Measurements from ENCODE around the gene HOXC4.
A peak's percentile ranks its signal among the peaks of the same experiment; 100 is the strongest.
"Not testable (repeated sequence)": the region's sequence is repeated elsewhere in the genome, so short reads cannot be mapped to it uniquely, and the experiment has no call there.

The HOXC4 gene

GRCh38 chr12:54081581-54082396, 28.2 kb downstream of the HOXC4 start:
- H3K9ac ChIP-seq; H3K4me2 ChIP-seq (ENCODE audit: low read length); H2AFZ ChIP-seq; H3K9me3 ChIP-seq (ENCODE audit: control insufficient read depth, low read length); H3K36me3 ChIP-seq (ENCODE audit: control insufficient read depth, insufficient read depth, low read length); H3K27ac ChIP-seq; H3K4me3 ChIP-seq (ENCODE audit: low read depth, low read length); H3K4me1 ChIP-seq; H3K79me2 ChIP-seq; H3K27me3 ChIP-seq (ENCODE audit: control insufficient read depth, insufficient read depth, low read length): not testable (repeated sequence)

GRCh38 chr12:54082397-54082892, 28.8 kb downstream of the HOXC4 start:
- TF ChIP-seq, protein P1, sequence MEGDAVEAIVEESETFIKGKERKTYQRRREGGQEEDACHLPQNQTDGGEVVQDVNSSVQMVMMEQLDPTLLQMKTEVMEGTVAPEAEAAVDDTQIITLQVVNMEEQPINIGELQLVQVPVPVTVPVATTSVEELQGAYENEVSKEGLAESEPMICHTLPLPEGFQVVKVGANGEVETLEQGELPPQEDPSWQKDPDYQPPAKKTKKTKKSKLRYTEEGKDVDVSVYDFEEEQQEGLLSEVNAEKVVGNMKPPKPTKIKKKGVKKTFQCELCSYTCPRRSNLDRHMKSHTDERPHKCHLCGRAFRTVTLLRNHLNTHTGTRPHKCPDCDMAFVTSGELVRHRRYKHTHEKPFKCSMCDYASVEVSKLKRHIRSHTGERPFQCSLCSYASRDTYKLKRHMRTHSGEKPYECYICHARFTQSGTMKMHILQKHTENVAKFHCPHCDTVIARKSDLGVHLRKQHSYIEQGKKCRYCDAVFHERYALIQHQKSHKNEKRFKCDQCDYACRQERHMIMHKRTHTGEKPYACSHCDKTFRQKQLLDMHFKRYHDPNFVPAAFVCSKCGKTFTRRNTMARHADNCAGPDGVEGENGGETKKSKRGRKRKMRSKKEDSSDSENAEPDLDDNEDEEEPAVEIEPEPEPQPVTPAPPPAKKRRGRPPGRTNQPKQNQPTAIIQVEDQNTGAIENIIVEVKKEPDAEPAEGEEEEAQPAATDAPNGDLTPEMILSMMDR (IDR thresholded peaks at IDR 0.05): no peak
- Histone ChIP-seq H3K27me3 (ENCODE audit: control insufficient read depth, insufficient read depth, low read length) (no peaks in the 10 kb centered on the region), H3K79me2 (no peaks in the 10 kb centered on the region), H3K9ac (no peak overlapping the region), H3K27ac (no peak overlapping the region), H3K4me2 (ENCODE audit: low read length) (no peak overlapping the region), H2AFZ (no peak overlapping the region), H3K36me3 (ENCODE audit: control insufficient read depth, insufficient read depth, low read length) (no peaks in the 10 kb centered on the region), H3K9me3 (ENCODE audit: control insufficient read depth, low read length) (no peaks in the 10 kb centered on the region), H3K4me3 (ENCODE audit: low read depth, low read length) (no peak overlapping the region), H3K4me1 (no peaks in the 10 kb centered on the region)

DNA sequence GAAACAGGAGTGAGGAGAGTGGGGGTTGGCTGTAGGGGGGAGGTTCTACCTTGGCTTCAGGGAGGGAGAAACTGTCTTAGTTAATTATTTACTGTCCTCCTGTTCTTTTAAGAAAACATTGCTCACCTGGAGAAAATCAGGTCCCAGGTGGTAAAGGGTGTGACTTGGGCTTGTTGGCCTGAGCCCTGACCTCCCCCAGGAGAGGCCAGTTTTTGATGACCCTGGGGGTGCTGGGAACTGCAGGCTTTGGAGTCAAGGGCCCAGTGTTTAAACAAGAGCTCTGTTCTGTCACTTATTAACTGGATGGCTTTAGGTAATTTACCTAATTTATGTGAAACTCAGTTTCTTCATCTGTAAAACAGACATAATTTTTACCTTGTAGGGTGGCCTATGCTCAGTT, 34.4 kb downstream of the HOXC4 start:
- H3K9me3 ChIP-seq (ENCODE audit: control insufficient read depth, low read length); H3K4me2 ChIP-seq (ENCODE audit: low read length); H3K27me3 ChIP-seq (ENCODE audit: control insufficient read depth, insufficient read depth, low read length); H2AFZ ChIP-seq; H3K27ac ChIP-seq; H3K79me2 ChIP-seq; H3K4me1 ChIP-seq; H3K4me3 ChIP-seq (ENCODE audit: low read depth, low read length); H3K9ac ChIP-seq; H3K36me3 ChIP-seq (ENCODE audit: control insufficient read depth, insufficient read depth, low read length): not testable (repeated sequence)

- not testable (repeated sequence) for H3K27ac ChIP-seq
Measured at GRCh38 chr12:54089465-54089864, 35.8 kb downstream of the HOXC4 start.

GRCh38 chr12:54090312-54090711, 36.7 kb downstream of the HOXC4 start:
- H3K36me3 ChIP-seq (ENCODE audit: control insufficient read depth, insufficient read depth, low read length); H3K9ac ChIP-seq; H3K27ac ChIP-seq; H3K9me3 ChIP-seq (ENCODE audit: control insufficient read depth, low read length); H3K79me2 ChIP-seq; H3K4me1 ChIP-seq; H3K27me3 ChIP-seq (ENCODE audit: control insufficient read depth, insufficient read depth, low read length); H3K4me3 ChIP-seq (ENCODE audit: low read depth, low read length); H2AFZ ChIP-seq: not testable (repeated sequence)
- H3K4me2 ChIP-seq (ENCODE audit: low read length): peak overlapping the region; percentile 22

More at GRCh38 chr12:54089465-54089864, 35.8 kb downstream of the HOXC4 start:
- H3K9ac ChIP-seq; H3K79me2 ChIP-seq; H3K4me2 ChIP-seq (ENCODE audit: low read length); H3K36me3 ChIP-seq (ENCODE audit: control insufficient read depth, insufficient read depth, low read length); H3K4me3 ChIP-seq (ENCODE audit: low read depth, low read length); H2AFZ ChIP-seq; H3K9me3 ChIP-seq (ENCODE audit: control insufficient read depth, low read length); H3K4me1 ChIP-seq; H3K27me3 ChIP-seq (ENCODE audit: control insufficient read depth, insufficient read depth, low read length): not testable (repeated sequence)

- not testable (repeated sequence) for H3K4me2 ChIP-seq (ENCODE audit: low read length); H3K4me1 ChIP-seq; H3K27ac ChIP-seq; H3K79me2 ChIP-seq; H3K9me3 ChIP-seq (ENCODE audit: control insufficient read depth, low read length); H3K9ac ChIP-seq; H3K36me3 ChIP-seq (ENCODE audit: control insufficient read depth, insufficient read depth, low read length); H2AFZ ChIP-seq; H3K27me3 ChIP-seq (ENCODE audit: control insufficient read depth, insufficient read depth, low read length); H3K4me3 ChIP-seq (ENCODE audit: low read depth, low read length)
Measured at GRCh38 chr12:54092943-54093342, 39.3 kb downstream of the HOXC4 start.

- H3K9ac ChIP-seq; H3K9me3 ChIP-seq (ENCODE audit: control insufficient read depth, low read length); H3K27me3 ChIP-seq (ENCODE audit: control insufficient read depth, insufficient read depth, low read length); H2AFZ ChIP-seq; H3K4me3 ChIP-seq (ENCODE audit: low read depth, low read length); H3K4me1 ChIP-seq; H3K27ac ChIP-seq; H3K36me3 ChIP-seq (ENCODE audit: control insufficient read depth, insufficient read depth, low read length); H3K4me2 ChIP-seq (ENCODE audit: low read length); H3K79me2 ChIP-seq: not testable (repeated sequence)
Measured at GRCh38 chr12:54095928-54096327, 42.3 kb downstream of the HOXC4 start.

- not testable (repeated sequence) for H3K4me1 ChIP-seq
Measured at GRCh38 chr12:54098644-54099043, 45.0 kb downstream of the HOXC4 start.

GRCh38 chr12:54100588-54100987, 47.0 kb downstream of the HOXC4 start:
- H3K4me2 ChIP-seq (ENCODE audit: low read length); H3K27ac ChIP-seq; H3K79me2 ChIP-seq; H2AFZ ChIP-seq; H3K27me3 ChIP-seq (ENCODE audit: control insufficient read depth, insufficient read depth, low read length); H3K4me3 ChIP-seq (ENCODE audit: low read depth, low read length); H3K9ac ChIP-seq; H3K4me1 ChIP-seq; H3K9me3 ChIP-seq (ENCODE audit: control insufficient read depth, low read length); H3K36me3 ChIP-seq (ENCODE audit: control insufficient read depth, insufficient read depth, low read length): not testable (repeated sequence)

More at GRCh38 chr12:54098644-54099043, 45.0 kb downstream of the HOXC4 start:
- not testable (repeated sequence) for H3K9ac ChIP-seq; H2AFZ ChIP-seq; H3K36me3 ChIP-seq (ENCODE audit: control insufficient read depth, insufficient read depth, low read length); H3K9me3 ChIP-seq (ENCODE audit: control insufficient read depth, low read length); H3K27ac ChIP-seq; H3K79me2 ChIP-seq; H3K27me3 ChIP-seq (ENCODE audit: control insufficient read depth, insufficient read depth, low read length); H3K4me2 ChIP-seq (ENCODE audit: low read length); H3K4me3 ChIP-seq (ENCODE audit: low read depth, low read length)

- H3K4me2 ChIP-seq (ENCODE audit: low read length); H3K4me1 ChIP-seq; H3K36me3 ChIP-seq (ENCODE audit: control insufficient read depth, insufficient read depth, low read length); H3K27me3 ChIP-seq (ENCODE audit: control insufficient read depth, insufficient read depth, low read length); H2AFZ ChIP-seq; H3K27ac ChIP-seq; H3K9me3 ChIP-seq (ENCODE audit: control insufficient read depth, low read length); H3K4me3 ChIP-seq (ENCODE audit: low read depth, low read length); H3K9ac ChIP-seq; H3K79me2 ChIP-seq: not testable (repeated sequence)
Measured at GRCh38 chr12:54102223-54102622, 48.6 kb downstream of the HOXC4 start.

Data from parathyroid adenoma (tissue), 2 donors.